Measurements from ENCODE around the gene BTK. TPM values are rescaled to one million over a fixed set of nuclear protein-coding genes. Genes with fewer than 3 reads are reported as not detected.

BTK gene
- total RNA-seq, 4 donors from 2014 or later, result 2.5 to 5.3 (median 4.0) TPM

- intact Hi-C loops (cut with DNase I), result no loop called here
These were observed 26.0 kb upstream of the BTK start for GRCh38 chrX:101411984-101412383.

GRCh38 chrX:101410461-101410860, 24.5 kb upstream of the BTK start:
- peak overlapping the region; percentile 9 to 66 (median 42) for H3K4me3 ChIP-seq
- TF ChIP-seq EP300 (IDR thresholded peaks at IDR 0.05) (no peak), CTCF (IDR thresholded peaks at IDR 0.05) (no peak), POLR2AphosphoS5 (IDR thresholded peaks at IDR 0.05) (no peak), POLR2A (IDR thresholded peaks at IDR 0.05; ENCODE audit: low read depth) (no peak)
- H3K36me3 ChIP-seq, result peaks cover 6 to 14% (median 9%) of the 10 kb centered on the region in 4 donors
- H3K9me3 ChIP-seq, result no peaks in the 10 kb centered on the region
- 38% methylated on average over 7 of the region's 7 CpGs for WGBS
- peaks cover 3 to 57% (median 42%) of the 10 kb centered on the region in 4 donors for H3K4me1 ChIP-seq
- H3K27me3 ChIP-seq, result no peaks in the 10 kb centered on the region
- H3K27ac ChIP-seq (replicated peaks in 1 of 4), result peak overlapping the region in 2 of 4 donors; percentile 26 to 39
- no peak for DNase-seq (ENCODE audit: extremely low spot score)
- intact Hi-C loops (cut with DNase I), result no loop called here

More at GRCh38 chrX:101411984-101412383, 26.0 kb upstream of the BTK start:
- Histone ChIP-seq H3K4me1 (peaks cover 3 to 58% (median 51%) of the 10 kb centered on the region in 4 donors), H3K27me3 (no peaks in the 10 kb centered on the region), H3K36me3 (peaks cover 6 to 14% (median 9%) of the 10 kb centered on the region in 4 donors), H3K9me3 (no peaks in the 10 kb centered on the region), H3K27ac (replicated peaks in 1 of 4) (peak overlapping the region in 2 of 4 donors; percentile 30 to 36), H3K4me3 (no peak overlapping the region)
- TF ChIP-seq CTCF (IDR thresholded peaks at IDR 0.05), result no peak
- no peak for TF ChIP-seq POLR2AphosphoS5 (IDR thresholded peaks at IDR 0.05)
- TF ChIP-seq EP300 (IDR thresholded peaks at IDR 0.05), result no peak
- no peak for TF ChIP-seq POLR2A (IDR thresholded peaks at IDR 0.05; ENCODE audit: low read depth)
- DNase-seq (ENCODE audit: extremely low spot score), result no peak
- 75% methylated on average over 10 of the region's 10 CpGs for WGBS

GRCh38 chrX:101409043-101409442, 23.1 kb upstream of the BTK start:
- no peak for DNase-seq (ENCODE audit: extremely low spot score)
- Histone ChIP-seq H3K9me3 (no peaks in the 10 kb centered on the region), H3K27me3 (no peaks in the 10 kb centered on the region), H3K27ac (replicated peaks in 1 of 4) (peak overlapping the region; percentile 83 to 93 (median 88)), H3K4me3 (peak overlapping the region; percentile 62 to 66 (median 64)), H3K4me1 (peaks cover 3 to 50% (median 36%) of the 10 kb centered on the region in 4 donors), H3K36me3 (peaks cover 6 to 14% (median 9%) of the 10 kb centered on the region in 4 donors)
- no peak for TF ChIP-seq POLR2AphosphoS5 (IDR thresholded peaks at IDR 0.05)
- no peak for TF ChIP-seq POLR2A (IDR thresholded peaks at IDR 0.05; ENCODE audit: low read depth)
- TF ChIP-seq EP300 (IDR thresholded peaks at IDR 0.05), result no peak
- TF ChIP-seq CTCF (IDR thresholded peaks at IDR 0.05), result no peak
- 45% methylated on average over 6 of the region's 6 CpGs for WGBS
- intact Hi-C loops (cut with DNase I), result no loop called here

GRCh38 chrX:101408532-101408841, 22.5 kb upstream of the BTK start:
- Histone ChIP-seq H3K9me3 (no peaks in the 10 kb centered on the region), H3K36me3 (peaks cover 7 to 14% (median 9%) of the 10 kb centered on the region in 4 donors), H3K4me3 (peak overlapping the region; percentile 62 to 66 (median 64)), H3K27ac (replicated peaks in 1 of 4) (peak overlapping the region; percentile 83 to 93 (median 88)), H3K27me3 (no peaks in the 10 kb centered on the region), H3K4me1 (peaks cover 3 to 50% (median 36%) of the 10 kb centered on the region in 4 donors)
- 37% methylated on average over 8 of the region's 8 CpGs for WGBS
- TF ChIP-seq POLR2AphosphoS5 (IDR thresholded peaks at IDR 0.05) (no peak), CTCF (IDR thresholded peaks at IDR 0.05) (no peak), EP300 (IDR thresholded peaks at IDR 0.05) (no peak), POLR2A (IDR thresholded peaks at IDR 0.05; ENCODE audit: low read depth) (no peak)
- DNase-seq (ENCODE audit: extremely low spot score), result no peak
- intact Hi-C loops (cut with DNase I), result no loop called here
